Measurements from ENCODE around the gene RRM1. TPM values are rescaled to one million over a fixed set of nuclear protein-coding genes. Genes with fewer than 3 reads are reported as not detected.

Gene RRM1
- total RNA-seq, 2 donors from 2014 or later, result 79.2 to 102 TPM

- Mint-ChIP-seq H3K4me3 (no peak overlapping the region), H3K9me3 (no peaks in the 10 kb centered on the region), H3K36me3 (ENCODE audit: low read depth) (no peaks in the 10 kb centered on the region), H3K27me3 (ENCODE audit: insufficient read depth) (no peaks in the 10 kb centered on the region), H3K27ac (no peak overlapping the region), H3K4me1 (peaks cover 17% of the 10 kb centered on the region)
- no peaks in the 10 kb centered on the region for H3K9me3 ChIP-seq (ENCODE audit: control insufficient read depth, low read length)
- H3K27me3 ChIP-seq (ENCODE audit: control insufficient read depth, insufficient read depth, low read length, poor library complexity, severe bottlenecking), result no peaks in the 10 kb centered on the region
- DNase-seq, result peak; percentile 13
- WGBS, 2 experiments (ENCODE audit: insufficient coverage in 1 of 2, insufficient read length in 1 of 2), result 95 to 97% methylated on average over 6 to 7 of the region's 7 CpGs
- no peak overlapping the region for H3K4me3 ChIP-seq (ENCODE audit: low read length)
- no peak for TF ChIP-seq CTCF (conservative IDR thresholded peaks at IDR 0.05)
- no peak overlapping the region for H3K9ac ChIP-seq (ENCODE audit: extremely low read depth, low read length, poor library complexity, severe bottlenecking)
- peaks cover 5% of the 10 kb centered on the region for H3K4me1 ChIP-seq (ENCODE audit: control insufficient read depth, insufficient read depth, low read length)
- H3K27ac ChIP-seq (ENCODE audit: low read depth, low read length), result no peak overlapping the region
- H3K36me3 ChIP-seq (ENCODE audit: control insufficient read depth, insufficient read depth, low read length), result no peaks in the 10 kb centered on the region
Observed at GRCh38 chr11:4074266-4074665, 20.3 kb upstream of the RRM1 start.

- Histone ChIP-seq H3K27ac (ENCODE audit: low read depth, low read length) (no peak overlapping the region), H3K36me3 (ENCODE audit: control insufficient read depth, insufficient read depth, low read length) (no peaks in the 10 kb centered on the region), H3K27me3 (ENCODE audit: control insufficient read depth, insufficient read depth, low read length, poor library complexity, severe bottlenecking) (no peaks in the 10 kb centered on the region), H3K9me3 (ENCODE audit: control insufficient read depth, low read length) (no peaks in the 10 kb centered on the region), H3K4me1 (ENCODE audit: control insufficient read depth, insufficient read depth, low read length) (peaks cover 4% of the 10 kb centered on the region), H3K4me3 (ENCODE audit: low read length) (no peak overlapping the region), H3K9ac (ENCODE audit: extremely low read depth, low read length, poor library complexity, severe bottlenecking) (no peak overlapping the region)
- Mint-ChIP-seq H3K36me3 (ENCODE audit: low read depth) (no peaks in the 10 kb centered on the region), H3K27me3 (ENCODE audit: insufficient read depth) (peaks cover under 1% of the 10 kb centered on the region), H3K9me3 (no peaks in the 10 kb centered on the region), H3K4me3 (no peak overlapping the region), H3K4me1 (peaks cover 14% of the 10 kb centered on the region), H3K27ac (no peak overlapping the region)
- no peak for DNase-seq
- TF ChIP-seq CTCF (conservative IDR thresholded peaks at IDR 0.05), result no peak
- WGBS, 2 experiments (ENCODE audit: insufficient coverage in 1 of 2, insufficient read length in 1 of 2), result 100% methylated on average over 1 of the region's 1 CpG; no CpG with 5 or more reads in 1 of the 2 experiments
Observed at GRCh38 chr11:4076774-4077173, 17.8 kb upstream of the RRM1 start.

GRCh38 chr11:4083198-4083597 is 11.4 kb upstream of the RRM1 start:
- no peaks in the 10 kb centered on the region for H3K36me3 Mint-ChIP-seq (ENCODE audit: low read depth)
- no peak overlapping the region for H3K27ac Mint-ChIP-seq
- WGBS, 2 experiments (ENCODE audit: insufficient coverage in 1 of 2, insufficient read length in 1 of 2), result 93 to 100% methylated on average over 3 to 9 of the region's 9 CpGs
- peaks cover 12% of the 10 kb centered on the region for H3K36me3 ChIP-seq (ENCODE audit: control insufficient read depth, insufficient read depth, low read length)
- no peak overlapping the region for H3K9ac ChIP-seq (ENCODE audit: extremely low read depth, low read length, poor library complexity, severe bottlenecking)
- H3K4me1 Mint-ChIP-seq, result peaks cover 16% of the 10 kb centered on the region
- peak; percentile 40 for DNase-seq
- peaks cover 4% of the 10 kb centered on the region for H3K27me3 Mint-ChIP-seq (ENCODE audit: insufficient read depth)
- peaks cover 9% of the 10 kb centered on the region for H3K4me1 ChIP-seq (ENCODE audit: control insufficient read depth, insufficient read depth, low read length)
- peaks cover 16% of the 10 kb centered on the region for H3K27me3 ChIP-seq (ENCODE audit: control insufficient read depth, insufficient read depth, low read length, poor library complexity, severe bottlenecking)
- H3K4me3 Mint-ChIP-seq, result no peak overlapping the region
- TF ChIP-seq CTCF (conservative IDR thresholded peaks at IDR 0.05), result no peak
- no peak overlapping the region for H3K4me3 ChIP-seq (ENCODE audit: low read length)
- H3K9me3 ChIP-seq (ENCODE audit: control insufficient read depth, low read length), result no peaks in the 10 kb centered on the region
- no peak overlapping the region for H3K27ac ChIP-seq (ENCODE audit: low read depth, low read length)
- H3K9me3 Mint-ChIP-seq, result no peaks in the 10 kb centered on the region

All from endodermal cell (in vitro differentiated cells).